Measurements from ENCODE around the gene RCC1. TPM values are rescaled to one million over a fixed set of nuclear protein-coding genes. Genes with fewer than 3 reads are reported as not detected.
"Not testable (repeated sequence)": the region's sequence is repeated elsewhere in the genome, so short reads cannot be mapped to it uniquely, and the experiment has no call there.

Gene RCC1
- total RNA-seq, 1 donor from 2014 or later: 35.1 TPM

- no peak for DNase-seq (ENCODE audit: low spot score)
Measured at GRCh38 chr1:28512058-28512611, 6.3 kb downstream of the RCC1 start.

GRCh38 chr1:28514445-28514933 is 8.6 kb downstream of the RCC1 start:
- not testable (repeated sequence) for DNase-seq (ENCODE audit: low spot score)

GRCh38 chr1:28516518-28516956 is 10.7 kb downstream of the RCC1 start:
- no peak for DNase-seq (ENCODE audit: low spot score)

GRCh38 chr1:28517649-28517999 is 11.8 kb downstream of the RCC1 start:
- no peak for DNase-seq (ENCODE audit: low spot score)

- DNase-seq (ENCODE audit: low spot score): peak; percentile 92
Measured at GRCh38 chr1:28518000-28518744, 12.3 kb downstream of the RCC1 start.

GRCh38 chr1:28518745-28519341 is 13.0 kb downstream of the RCC1 start:
- no peak for DNase-seq (ENCODE audit: low spot score)

- DNase-seq (ENCODE audit: low spot score): no peak
Measured at GRCh38 chr1:28519946-28520725, 14.3 kb downstream of the RCC1 start.

- not testable (repeated sequence) for DNase-seq (ENCODE audit: low spot score)
Measured at GRCh38 chr1:28520796-28521195, 15.0 kb downstream of the RCC1 start.

- DNase-seq (ENCODE audit: low spot score): no peak
Measured at GRCh38 chr1:28521502-28522164, 15.8 kb downstream of the RCC1 start.

- DNase-seq (ENCODE audit: low spot score): not testable (repeated sequence)
Measured at GRCh38 chr1:28522537-28522936, 16.7 kb downstream of the RCC1 start.

- not testable (repeated sequence) for DNase-seq (ENCODE audit: low spot score)
Measured at GRCh38 chr1:28525002-28525642, 19.3 kb downstream of the RCC1 start.

GRCh38 chr1:28526886-28527285 is 21.0 kb downstream of the RCC1 start:
- peak; percentile 77 for DNase-seq (ENCODE audit: low spot score)

- no peak for DNase-seq (ENCODE audit: low spot score)
Measured at GRCh38 chr1:28530456-28530855, 24.6 kb downstream of the RCC1 start.

- DNase-seq (ENCODE audit: low spot score): no peak
Measured at GRCh38 chr1:28534671-28535070, 28.8 kb downstream of the RCC1 start.

- no peak for DNase-seq (ENCODE audit: low spot score)
Measured at GRCh38 chr1:28535180-28535579, 29.3 kb downstream of the RCC1 start.

- DNase-seq (ENCODE audit: low spot score): no peak
Measured at GRCh38 chr1:28537457-28538199, 31.8 kb downstream of the RCC1 start.

- DNase-seq (ENCODE audit: low spot score): no peak
Measured at GRCh38 chr1:28538286-28538685, 32.4 kb downstream of the RCC1 start.

GRCh38 chr1:28540651-28541050 is 34.8 kb downstream of the RCC1 start:
- DNase-seq (ENCODE audit: low spot score): no peak

- not testable (repeated sequence) for DNase-seq (ENCODE audit: low spot score)
Measured at GRCh38 chr1:28541414-28542015, 35.7 kb downstream of the RCC1 start.

GRCh38 chr1:28545246-28545628 is 39.4 kb downstream of the RCC1 start:
- DNase-seq (ENCODE audit: low spot score): no peak

Data from ureter (tissue), 1 donor.